OCI-LY1 (cell line): ENCODE data around the gene FABP1.

Source experiments
- H2AFZ ChIP-seq: fragments of 200-600 bp; sonication (generic), shearing (Covaris generic); 2 replicates; pipeline ENCODE4 v1.6.0; 2014; ENCODE audit warnings: antibody characterized with exemption, mild to moderate bottlenecking, low read length
- H3F3A ChIP-seq: fragments of 200-600 bp; sonication (generic), shearing (Covaris generic); 2 replicates; pipeline ENCODE4 v1.6.0; 2014; ENCODE audit warnings: mild to moderate bottlenecking, antibody characterized with exemption, low read length, moderate library complexity; ENCODE audit not compliant: insufficient read depth
- H3K27ac ChIP-seq: fragments of 200-600 bp; sonication (generic); 2 replicates; pipeline ENCODE4 v1.5.1; 2014; ENCODE audit warnings: low read length, mixed run types, mild to moderate bottlenecking, low read depth; ENCODE audit not compliant: poor library complexity, severe bottlenecking
- H3K27me3 ChIP-seq: fragments of 200-600 bp; sonication (generic); 2 replicates; pipeline ENCODE4 v1.6.0; 2014; ENCODE audit warnings: antibody characterized with exemption, mild to moderate bottlenecking, low read length, moderate library complexity; ENCODE audit not compliant: insufficient read depth
- H3K36me3 ChIP-seq: fragments of 200-600 bp; sonication (generic); 2 replicates; pipeline ENCODE4 v1.6.1; 2014; ENCODE audit warnings: mild to moderate bottlenecking, antibody characterized with exemption, low read length, moderate library complexity, mixed read lengths; ENCODE audit not compliant: insufficient read depth
- H3K4me1 ChIP-seq: fragments of 200-600 bp; sonication (generic); 2 replicates; pipeline ENCODE4 v1.5.1; 2014; ENCODE audit warnings: mild to moderate bottlenecking, low read length, moderate library complexity; ENCODE audit not compliant: insufficient read depth, severe bottlenecking
- H3K4me2 ChIP-seq: fragments of 200-600 bp; sonication (generic), shearing (Covaris generic); 2 replicates; pipeline ENCODE4 v1.6.1; 2014; ENCODE audit warnings: low read length
- H3K4me3 ChIP-seq: fragments of 200-600 bp; sonication (generic); 2 replicates; pipeline ENCODE4 v1.5.1; 2014; ENCODE audit warnings: low read length, low read depth, mild to moderate bottlenecking, mixed read lengths; ENCODE audit not compliant: poor library complexity, severe bottlenecking
- H3K79me2 ChIP-seq: fragments of 200-600 bp; shearing (Covaris generic); 2 replicates; pipeline ENCODE4 v1.6.1; 2016; ENCODE audit warnings: mixed run types, low read length, mixed read lengths; ENCODE audit not compliant: insufficient read depth
- H3K9ac ChIP-seq: fragments of 200-600 bp; sonication (generic), shearing (Covaris generic); 2 replicates; pipeline ENCODE4 v1.6.1; 2014; ENCODE audit warnings: mild to moderate bottlenecking, low read length, mixed read lengths
- H3K9me2 ChIP-seq: fragments of 200-600 bp; sonication (generic), shearing (Covaris generic); 2 replicates; pipeline ENCODE4 v1.6.1; 2014; ENCODE audit warnings: low read depth, mild to moderate bottlenecking, low read length, mixed read lengths
- H3K9me3 ChIP-seq: fragments of 200-600 bp; shearing (Covaris generic); 2 replicates; pipeline ENCODE4 v1.6.1; 2014; ENCODE audit warnings: low read length, mixed read lengths
- H4K20me1 ChIP-seq: fragments of 200-600 bp; sonication (generic), shearing (Covaris generic); 2 replicates; pipeline ENCODE4 v1.6.0; 2016; ENCODE audit warnings: mild to moderate bottlenecking, low read length; ENCODE audit not compliant: insufficient read depth
- EZH2 ChIP-seq: fragments of 200-600 bp; sonication (generic), shearing (Covaris generic); IDR thresholded peaks from 2 replicates; pipeline ENCODE4 v1.8.0; 2017; ENCODE audit warnings: borderline replicate concordance, mixed run types, mild to moderate bottlenecking, antibody characterized with exemption, low read length, moderate library complexity, mixed read lengths
- TF ChIP-seq, protein P1 (sequence below): fragments of 200-600 bp; sonication (generic), shearing (Covaris generic); IDR thresholded peaks from 2 replicates; pipeline ENCODE4 v1.5.1; 2017; ENCODE audit warnings: mild to moderate bottlenecking, antibody characterized with exemption, low read length, moderate library complexity, mixed read lengths

The FABP1 gene

DNA sequence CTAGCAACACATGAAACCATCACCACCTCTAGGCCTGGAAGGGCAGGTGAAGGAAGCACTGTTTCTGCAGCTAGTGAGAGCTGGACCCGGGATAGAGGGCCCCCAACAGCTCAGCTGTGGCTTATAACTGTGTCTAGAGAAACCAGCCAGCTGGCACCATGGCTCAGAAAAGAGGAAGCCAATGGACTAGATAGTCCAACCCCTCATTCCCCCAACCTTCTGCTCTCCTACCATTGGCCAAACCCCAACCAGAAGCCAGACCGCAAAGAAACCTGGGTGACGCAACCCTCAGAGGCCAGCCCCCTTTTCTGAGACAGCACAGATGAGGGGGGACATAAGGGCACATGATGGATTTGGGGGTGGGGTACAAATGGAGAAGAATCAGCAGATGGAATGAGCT lies 35.9 kb downstream of the FABP1 start:
- Histone ChIP-seq H3K36me3 (no peaks in the 10 kb centered on the region), H3K4me3 (no peak overlapping the region), H3K9me3 (no peaks in the 10 kb centered on the region), H3F3A (no peaks in the 10 kb centered on the region), H3K9me2 (no peaks in the 10 kb centered on the region), H2AFZ (no peak overlapping the region), H3K27me3 (no peaks in the 10 kb centered on the region), H3K9ac (no peak overlapping the region), H3K79me2 (no peaks in the 10 kb centered on the region), H4K20me1 (no peaks in the 10 kb centered on the region), H3K4me1 (no peaks in the 10 kb centered on the region), H3K4me2 (no peak overlapping the region), H3K27ac (no peak overlapping the region)
- TF ChIP-seq EZH2 = no peak
- TF ChIP-seq, protein P1, sequence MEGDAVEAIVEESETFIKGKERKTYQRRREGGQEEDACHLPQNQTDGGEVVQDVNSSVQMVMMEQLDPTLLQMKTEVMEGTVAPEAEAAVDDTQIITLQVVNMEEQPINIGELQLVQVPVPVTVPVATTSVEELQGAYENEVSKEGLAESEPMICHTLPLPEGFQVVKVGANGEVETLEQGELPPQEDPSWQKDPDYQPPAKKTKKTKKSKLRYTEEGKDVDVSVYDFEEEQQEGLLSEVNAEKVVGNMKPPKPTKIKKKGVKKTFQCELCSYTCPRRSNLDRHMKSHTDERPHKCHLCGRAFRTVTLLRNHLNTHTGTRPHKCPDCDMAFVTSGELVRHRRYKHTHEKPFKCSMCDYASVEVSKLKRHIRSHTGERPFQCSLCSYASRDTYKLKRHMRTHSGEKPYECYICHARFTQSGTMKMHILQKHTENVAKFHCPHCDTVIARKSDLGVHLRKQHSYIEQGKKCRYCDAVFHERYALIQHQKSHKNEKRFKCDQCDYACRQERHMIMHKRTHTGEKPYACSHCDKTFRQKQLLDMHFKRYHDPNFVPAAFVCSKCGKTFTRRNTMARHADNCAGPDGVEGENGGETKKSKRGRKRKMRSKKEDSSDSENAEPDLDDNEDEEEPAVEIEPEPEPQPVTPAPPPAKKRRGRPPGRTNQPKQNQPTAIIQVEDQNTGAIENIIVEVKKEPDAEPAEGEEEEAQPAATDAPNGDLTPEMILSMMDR = no peak

DNA sequence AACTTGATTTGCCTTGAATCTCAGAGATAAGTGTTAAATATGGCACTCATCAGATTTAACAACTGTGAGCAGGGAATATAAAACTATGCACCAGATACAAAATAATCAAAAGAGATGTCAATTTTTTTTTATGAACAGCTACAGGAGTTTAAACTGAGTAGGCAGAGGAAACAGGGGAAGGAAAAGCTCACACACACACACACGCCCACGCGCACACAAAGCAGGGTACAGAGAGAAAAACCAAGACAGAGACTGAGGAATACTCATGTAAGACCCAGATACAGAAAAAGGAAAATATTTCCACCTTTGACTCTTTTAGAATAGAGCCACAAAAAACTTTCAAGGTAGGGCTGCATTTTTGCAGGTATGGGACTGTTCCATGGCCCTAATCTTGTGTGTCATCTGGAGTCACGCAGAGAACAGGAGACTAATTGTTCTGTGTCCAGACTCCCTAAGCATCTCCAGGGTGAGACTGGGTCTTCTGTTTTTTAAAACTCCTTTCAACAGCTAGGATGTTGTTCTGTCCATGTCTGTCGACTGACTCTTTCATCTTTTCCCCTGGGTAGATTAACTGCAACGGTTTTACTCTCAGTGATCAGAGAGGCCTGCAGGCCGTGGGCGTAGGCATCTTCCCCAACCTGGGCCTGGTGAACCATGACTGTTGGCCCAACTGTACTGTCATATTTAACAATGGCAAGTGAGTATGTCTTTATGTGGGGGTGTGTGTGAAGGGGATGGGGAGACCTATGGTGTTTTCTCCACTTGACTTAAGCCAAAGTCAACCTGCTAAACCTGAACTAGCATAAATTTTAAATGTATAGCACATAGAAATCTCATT lies 37.2 kb downstream of the FABP1 start:
- Histone ChIP-seq H3K9me2 (no peaks in the 10 kb centered on the region), H3K9ac (no peak overlapping the region), H3F3A (no peaks in the 10 kb centered on the region), H2AFZ (no peak overlapping the region), H3K36me3 (no peaks in the 10 kb centered on the region), H3K4me2 (no peak overlapping the region), H3K27me3 (no peaks in the 10 kb centered on the region), H3K79me2 (no peaks in the 10 kb centered on the region), H4K20me1 (no peaks in the 10 kb centered on the region), H3K4me1 (no peaks in the 10 kb centered on the region), H3K27ac (no peak overlapping the region), H3K9me3 (no peaks in the 10 kb centered on the region), H3K4me3 (no peak overlapping the region)
- TF ChIP-seq EZH2 = no peak
- TF ChIP-seq, protein P1 = no peak

DNA sequence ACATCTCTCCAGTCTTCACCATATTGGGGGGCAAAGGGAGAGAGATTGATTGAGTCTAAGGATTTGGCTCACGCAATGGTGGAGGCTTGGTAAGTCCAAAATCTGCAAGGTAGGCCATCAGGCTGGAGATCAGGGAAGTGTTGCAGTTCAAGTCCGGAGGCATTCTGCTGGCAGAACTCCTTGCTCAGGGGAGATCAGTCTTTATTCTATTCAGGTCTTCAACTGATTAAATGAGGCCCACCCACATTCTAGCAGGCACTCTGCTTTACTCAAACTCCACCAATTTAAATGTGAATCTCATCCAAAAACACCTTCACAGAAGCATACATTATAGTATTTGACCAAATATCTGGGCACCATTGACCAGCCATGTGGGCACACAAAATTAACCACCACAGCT lies 38.9 kb downstream of the FABP1 start:
- H3K9ac ChIP-seq = no peak overlapping the region
- no peaks in the 10 kb centered on the region for H3K27me3 ChIP-seq
- H4K20me1 ChIP-seq = no peaks in the 10 kb centered on the region
- no peak overlapping the region for H3K27ac ChIP-seq
- no peak overlapping the region for H2AFZ ChIP-seq
- no peaks in the 10 kb centered on the region for H3K9me3 ChIP-seq
- H3K4me1 ChIP-seq = no peaks in the 10 kb centered on the region
- no peaks in the 10 kb centered on the region for H3K36me3 ChIP-seq
- no peaks in the 10 kb centered on the region for H3F3A ChIP-seq
- no peak overlapping the region for H3K4me2 ChIP-seq
- H3K4me3 ChIP-seq = no peak overlapping the region
- no peaks in the 10 kb centered on the region for H3K79me2 ChIP-seq
- no peaks in the 10 kb centered on the region for H3K9me2 ChIP-seq
- no peak for TF ChIP-seq EZH2
- TF ChIP-seq, protein P1 = no peak
